GM12873 (cell line): ENCODE measurements around the gene WIF1.
A peak's percentile ranks its signal among the peaks of the same experiment; 100 is the strongest.

ENCODE experiments used
- TF ChIP-seq, protein P1 (sequence below): IDR thresholded peaks from 2 replicates; pipeline ENCODE4 v1.5.1; 2012; ENCODE audit warnings: low read depth, mild to moderate bottlenecking, moderate library complexity, low read length, control low read depth; ENCODE audit not compliant: insufficient read depth; ENCODE audit errors: missing control alignments

Gene WIF1

DNA sequence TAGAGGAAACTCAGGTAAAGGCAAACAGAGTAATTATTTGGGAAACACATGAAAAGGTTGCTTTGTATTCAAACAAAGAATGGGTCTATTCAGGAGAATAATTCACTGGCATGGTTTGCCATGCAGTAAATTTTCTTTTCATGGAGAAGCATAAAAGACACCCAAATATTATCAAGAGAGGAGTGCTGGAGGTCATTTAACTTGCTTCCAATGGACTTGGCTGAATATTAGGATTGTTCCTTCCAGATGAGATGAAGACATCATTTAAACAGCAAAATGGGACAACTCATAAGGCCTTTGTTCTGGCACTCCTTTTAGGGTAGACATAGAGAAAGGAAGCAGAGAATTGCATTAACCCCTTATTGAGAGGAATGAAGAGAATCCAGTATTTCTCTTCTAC is 38.7 kb downstream of the WIF1 start:
- TF ChIP-seq, protein P1, sequence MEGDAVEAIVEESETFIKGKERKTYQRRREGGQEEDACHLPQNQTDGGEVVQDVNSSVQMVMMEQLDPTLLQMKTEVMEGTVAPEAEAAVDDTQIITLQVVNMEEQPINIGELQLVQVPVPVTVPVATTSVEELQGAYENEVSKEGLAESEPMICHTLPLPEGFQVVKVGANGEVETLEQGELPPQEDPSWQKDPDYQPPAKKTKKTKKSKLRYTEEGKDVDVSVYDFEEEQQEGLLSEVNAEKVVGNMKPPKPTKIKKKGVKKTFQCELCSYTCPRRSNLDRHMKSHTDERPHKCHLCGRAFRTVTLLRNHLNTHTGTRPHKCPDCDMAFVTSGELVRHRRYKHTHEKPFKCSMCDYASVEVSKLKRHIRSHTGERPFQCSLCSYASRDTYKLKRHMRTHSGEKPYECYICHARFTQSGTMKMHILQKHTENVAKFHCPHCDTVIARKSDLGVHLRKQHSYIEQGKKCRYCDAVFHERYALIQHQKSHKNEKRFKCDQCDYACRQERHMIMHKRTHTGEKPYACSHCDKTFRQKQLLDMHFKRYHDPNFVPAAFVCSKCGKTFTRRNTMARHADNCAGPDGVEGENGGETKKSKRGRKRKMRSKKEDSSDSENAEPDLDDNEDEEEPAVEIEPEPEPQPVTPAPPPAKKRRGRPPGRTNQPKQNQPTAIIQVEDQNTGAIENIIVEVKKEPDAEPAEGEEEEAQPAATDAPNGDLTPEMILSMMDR: no peak

DNA sequence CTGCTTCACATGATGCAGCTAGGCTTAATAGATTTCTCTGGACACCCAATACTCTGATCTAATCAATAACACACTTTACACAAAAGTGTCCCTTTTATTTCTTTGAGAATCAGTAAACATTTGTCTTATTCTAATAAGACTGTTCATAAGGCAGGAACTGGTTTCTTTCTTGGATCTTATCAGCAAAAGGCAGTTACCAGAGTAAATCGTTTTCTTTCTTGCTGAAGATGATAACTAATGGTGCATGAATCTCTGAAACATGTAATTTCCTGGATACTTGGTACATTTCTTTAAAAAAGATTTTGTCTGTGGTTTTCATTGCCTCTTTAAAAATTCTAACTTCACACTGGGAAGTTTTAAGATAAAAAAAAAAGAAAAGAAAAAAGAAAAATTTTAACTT is 39.6 kb downstream of the WIF1 start:
- TF ChIP-seq, protein P1: no peak

DNA sequence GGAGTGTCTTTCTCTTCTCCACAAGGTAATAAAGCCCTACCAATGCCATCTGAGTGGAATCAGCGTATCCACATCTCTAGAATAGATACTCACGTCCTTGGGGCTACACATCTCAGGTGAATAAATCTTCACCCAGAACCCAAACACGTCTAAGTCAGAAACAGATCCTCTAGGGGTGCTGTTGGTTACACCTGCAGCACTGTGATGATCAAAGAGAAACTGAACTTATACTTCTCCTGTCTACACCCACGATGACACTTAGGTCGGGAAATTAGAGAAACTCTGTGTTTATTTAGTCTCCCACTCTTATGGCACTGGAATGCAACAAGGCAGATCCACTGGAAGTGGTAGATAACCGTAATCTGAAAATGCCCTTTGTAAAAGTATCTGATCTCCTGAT is 46.2 kb downstream of the WIF1 start:
- TF ChIP-seq, protein P1: peak; percentile 45

DNA sequence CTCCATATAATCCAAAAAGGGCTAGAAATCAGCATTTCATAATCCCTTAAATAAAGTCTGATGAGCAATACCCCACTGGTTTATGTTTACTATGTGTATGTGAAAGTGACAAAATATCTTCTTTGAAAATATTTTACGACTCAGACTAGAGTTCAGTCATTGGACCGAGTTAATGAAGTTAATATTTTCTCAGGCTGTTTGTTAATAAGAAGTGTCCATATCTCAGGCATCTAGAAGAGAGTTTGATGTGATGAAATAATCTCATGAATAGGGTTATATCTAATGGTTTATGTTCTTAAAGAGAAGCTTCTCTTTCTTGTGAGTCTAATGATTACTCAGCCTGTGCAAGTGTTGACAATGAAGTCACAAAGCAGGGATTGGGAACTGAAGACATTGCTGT is 51.8 kb downstream of the WIF1 start:
- TF ChIP-seq, protein P1: no peak

DNA sequence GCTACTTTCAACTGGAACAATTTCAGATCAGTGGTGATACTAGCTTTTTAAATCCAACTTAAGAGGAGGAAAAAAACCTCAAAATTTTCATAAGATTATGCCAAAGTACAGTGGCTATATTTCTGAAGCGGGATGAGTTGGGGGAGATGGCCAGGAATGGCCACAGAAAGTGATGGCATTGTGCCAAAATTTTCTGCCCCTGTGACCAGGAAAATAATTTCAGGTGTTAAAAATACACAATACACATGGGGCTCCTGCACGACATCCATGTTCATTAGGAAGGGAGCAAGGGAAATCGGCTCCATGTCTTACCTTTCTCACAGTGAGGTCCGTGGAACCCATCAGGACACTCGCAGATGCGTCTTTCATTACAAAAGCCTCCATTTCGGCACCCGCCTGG is 53.7 kb downstream of the WIF1 start:
- TF ChIP-seq, protein P1: no peak

DNA sequence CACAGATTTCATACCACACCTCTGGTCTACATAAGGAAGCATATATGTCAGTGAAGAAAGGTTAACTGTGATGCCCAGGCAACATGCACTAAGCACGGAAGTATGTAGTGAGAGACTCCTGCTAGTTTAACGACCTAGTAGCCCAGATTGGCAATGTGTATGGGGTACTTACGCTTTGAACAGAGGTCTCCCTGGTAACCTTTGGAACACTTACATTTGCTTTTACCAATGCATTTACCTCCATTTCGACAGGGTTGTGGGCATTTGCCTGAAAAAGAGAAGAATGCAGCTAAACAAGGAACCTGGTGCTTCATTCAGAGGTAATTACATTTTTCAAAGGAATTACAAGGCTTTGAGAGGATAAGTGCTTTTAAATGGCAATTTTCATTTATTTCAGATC is 65.2 kb downstream of the WIF1 start:
- TF ChIP-seq, protein P1: no peak

DNA sequence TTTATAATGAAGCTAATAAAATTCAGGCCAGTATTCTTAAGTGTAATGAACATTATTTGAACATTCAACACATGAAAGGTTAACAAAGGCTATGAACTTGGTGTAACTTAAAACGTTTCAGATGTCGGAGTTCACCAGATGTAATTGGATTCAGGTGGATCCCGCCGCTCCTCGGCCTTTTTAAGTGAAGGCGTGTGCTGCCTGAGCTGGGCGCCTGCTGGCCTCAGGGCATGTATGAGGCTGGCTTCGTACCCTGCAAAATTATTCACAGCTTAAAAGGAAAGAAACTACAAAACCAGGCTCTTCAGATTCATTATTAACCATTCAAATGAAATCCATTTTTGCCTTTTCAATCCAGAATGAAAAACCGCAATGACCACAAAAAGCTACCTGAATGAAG is 69.9 kb downstream of the WIF1 start:
- TF ChIP-seq, protein P1: no peak
